NCI-H187 treated with DMSO at 0.1 percent for 48 hours (cell line): Measurements from ENCODE around the gene PRDM16.

Experiments used
- DNase-seq: peaks from one replicate; lab custom pipeline; 2025; lab: John Stamatoyannopoulos, UW

Gene PRDM16

DNA sequence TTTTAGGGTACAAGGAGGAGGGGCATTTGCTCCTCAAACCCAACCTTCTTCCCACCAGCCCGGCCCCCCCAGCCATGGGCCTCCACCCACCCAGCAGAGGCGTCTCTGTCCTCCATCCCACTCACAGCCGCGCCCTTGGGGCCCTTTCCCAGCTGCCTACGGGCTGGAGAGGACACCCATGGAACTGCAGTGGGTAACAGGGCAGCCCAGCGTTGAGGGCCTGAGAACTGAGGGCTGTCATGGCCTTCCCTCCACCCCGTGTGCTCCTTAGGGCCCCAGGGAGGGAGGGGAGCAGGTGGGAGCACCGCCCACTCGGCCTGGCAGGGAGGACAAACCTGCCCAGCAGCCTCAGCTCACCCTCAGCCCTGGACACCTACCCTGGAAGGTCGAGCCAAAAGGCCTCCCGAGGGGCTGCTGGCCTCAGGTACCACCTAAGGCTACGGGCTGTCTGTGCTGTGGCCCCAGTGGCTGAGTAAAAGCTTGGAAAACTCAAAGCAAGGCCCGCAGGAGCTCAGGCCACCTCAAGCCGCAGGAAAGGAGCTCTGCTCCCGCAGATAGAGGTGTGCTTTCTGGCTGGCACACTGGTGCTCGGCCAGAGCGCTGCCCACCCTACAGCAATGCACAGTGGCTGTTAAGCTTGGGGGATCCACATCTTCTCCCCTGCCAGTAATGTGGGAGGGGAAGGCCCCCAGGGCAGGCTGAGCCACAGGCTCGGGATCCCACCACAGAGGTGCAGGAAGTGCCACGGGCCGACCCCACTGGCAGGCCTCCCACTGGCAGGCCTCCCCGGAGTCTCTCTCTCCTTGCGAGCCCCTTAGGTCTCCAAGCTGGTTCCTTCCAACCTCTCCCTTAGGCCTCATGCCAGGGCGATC lies 383.2 kb downstream of the PRDM16 start:
- no peak for DNase-seq

DNA sequence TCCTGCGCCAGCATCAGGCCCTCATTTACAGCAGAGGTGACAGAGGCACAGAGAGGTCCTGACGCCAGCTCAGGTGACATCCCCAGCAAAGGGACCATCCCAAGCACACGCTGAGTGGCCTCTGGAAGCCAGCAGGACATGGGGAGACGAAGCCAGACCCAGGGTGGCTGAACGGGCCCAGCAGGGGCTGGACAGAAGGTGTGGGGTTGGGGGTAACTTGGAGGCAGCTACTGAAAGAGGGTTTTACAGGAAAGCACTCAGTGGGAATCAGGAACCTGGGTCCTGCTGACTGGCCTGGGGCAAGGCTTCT lies 383.8 kb downstream of the PRDM16 start:
- DNase-seq, result no peak

DNA sequence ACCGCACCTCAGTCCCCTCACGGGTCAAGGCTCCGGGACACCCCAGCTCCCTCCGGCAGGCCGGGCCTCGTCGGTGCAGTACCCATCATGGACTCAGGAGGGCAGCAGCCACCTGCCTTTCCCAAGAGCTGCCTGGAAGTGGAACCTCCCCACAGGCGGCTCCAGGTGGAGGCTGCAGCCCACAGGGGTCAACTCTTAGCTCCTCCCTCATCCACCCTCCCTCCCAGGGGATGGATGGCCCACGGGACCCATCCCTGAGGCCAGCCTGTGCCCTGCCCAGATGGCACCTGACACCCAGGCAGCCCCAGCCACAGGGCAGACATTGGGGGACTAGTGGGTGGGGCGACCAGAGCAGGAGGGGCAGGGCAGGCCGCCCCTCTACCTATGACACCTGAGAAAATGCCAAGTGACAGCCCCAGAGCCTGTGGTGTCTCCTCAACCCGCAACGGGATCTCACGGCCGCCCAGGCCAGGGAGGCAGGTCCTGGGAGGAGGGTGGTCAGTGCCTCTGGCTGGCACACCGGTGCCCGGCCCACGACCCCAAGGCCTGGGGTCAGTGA lies 384.3 kb downstream of the PRDM16 start:
- no peak for DNase-seq

- no peak for DNase-seq
These were observed 385.1 kb downstream of the PRDM16 start, which contains the start of gene ARHGEF16 for GRCh38 chr1:3453891-3454810. Gene ARHGEF16 (plus strand): TSS chr1:3454665. CDS start chr1:3463085, 8,420 bp downstream.

DNA sequence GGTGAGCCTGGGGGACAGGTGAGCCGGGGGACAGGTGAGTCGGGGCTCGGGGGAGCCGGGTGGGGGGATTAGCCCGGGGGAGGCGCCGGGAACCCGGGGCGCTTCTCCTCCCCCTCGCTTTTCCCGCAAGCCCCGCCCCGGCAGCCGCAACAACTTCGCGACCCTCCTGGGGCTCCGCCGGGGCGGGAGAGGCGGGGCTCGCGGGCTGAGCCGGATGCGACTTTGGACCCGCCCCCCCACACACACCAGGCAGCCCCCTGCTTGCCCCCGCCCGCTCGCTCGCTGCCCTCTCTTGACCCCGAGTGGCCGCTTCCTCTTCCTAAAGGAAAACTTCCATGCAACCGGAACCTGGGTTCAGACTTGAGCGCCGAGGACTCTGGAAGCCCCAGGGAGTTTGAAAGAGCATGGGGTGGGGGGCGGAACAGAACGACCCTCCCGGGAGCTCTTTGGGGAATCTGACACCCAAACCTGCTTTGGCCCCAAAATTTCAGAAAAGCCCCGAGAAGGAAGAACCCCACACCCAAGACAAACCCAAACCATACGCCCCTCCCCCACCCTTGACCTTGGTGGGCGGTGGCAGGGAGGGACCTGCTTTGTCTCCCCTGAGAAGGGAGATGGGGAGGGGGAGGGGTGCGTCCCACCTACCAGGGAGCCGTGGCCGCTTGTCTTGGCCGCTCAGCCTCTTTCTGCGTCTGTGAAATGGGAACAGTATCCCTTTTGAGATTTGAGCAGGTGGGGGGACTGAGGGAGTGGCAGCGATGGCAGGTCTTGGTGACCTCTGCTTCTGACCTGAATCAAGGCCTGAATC lies 386.0 kb downstream of the PRDM16 start:
- no peak for DNase-seq

- no peak for DNase-seq
These were observed 386.9 kb downstream of the PRDM16 start for GRCh38 chr1:3455670-3456448.

DNA sequence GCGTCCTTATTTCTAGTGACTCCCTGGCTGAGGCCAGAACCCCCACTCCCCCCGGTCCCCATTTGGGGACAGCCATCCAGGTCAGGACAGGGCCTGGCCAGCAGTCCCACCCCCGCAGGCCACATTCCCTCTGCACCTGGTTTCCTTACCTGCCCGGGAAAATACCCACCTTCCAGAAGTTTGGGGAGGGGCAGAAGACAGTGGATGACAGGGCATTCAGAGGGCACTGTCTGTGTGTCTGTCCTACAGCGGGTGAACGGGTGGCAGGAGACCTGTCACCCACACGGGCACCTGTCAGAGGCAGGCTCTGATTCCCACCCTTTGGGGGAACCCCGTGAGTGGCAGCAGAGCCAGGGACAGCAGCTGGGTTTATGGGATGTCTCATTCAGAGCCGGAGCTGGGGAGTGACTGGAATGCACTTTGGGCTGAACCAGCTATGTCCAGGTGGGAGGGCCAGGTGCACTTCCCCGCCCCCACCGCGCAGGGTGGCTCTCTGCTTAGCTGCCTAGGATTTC lies 387.5 kb downstream of the PRDM16 start:
- no peak for DNase-seq

DNA sequence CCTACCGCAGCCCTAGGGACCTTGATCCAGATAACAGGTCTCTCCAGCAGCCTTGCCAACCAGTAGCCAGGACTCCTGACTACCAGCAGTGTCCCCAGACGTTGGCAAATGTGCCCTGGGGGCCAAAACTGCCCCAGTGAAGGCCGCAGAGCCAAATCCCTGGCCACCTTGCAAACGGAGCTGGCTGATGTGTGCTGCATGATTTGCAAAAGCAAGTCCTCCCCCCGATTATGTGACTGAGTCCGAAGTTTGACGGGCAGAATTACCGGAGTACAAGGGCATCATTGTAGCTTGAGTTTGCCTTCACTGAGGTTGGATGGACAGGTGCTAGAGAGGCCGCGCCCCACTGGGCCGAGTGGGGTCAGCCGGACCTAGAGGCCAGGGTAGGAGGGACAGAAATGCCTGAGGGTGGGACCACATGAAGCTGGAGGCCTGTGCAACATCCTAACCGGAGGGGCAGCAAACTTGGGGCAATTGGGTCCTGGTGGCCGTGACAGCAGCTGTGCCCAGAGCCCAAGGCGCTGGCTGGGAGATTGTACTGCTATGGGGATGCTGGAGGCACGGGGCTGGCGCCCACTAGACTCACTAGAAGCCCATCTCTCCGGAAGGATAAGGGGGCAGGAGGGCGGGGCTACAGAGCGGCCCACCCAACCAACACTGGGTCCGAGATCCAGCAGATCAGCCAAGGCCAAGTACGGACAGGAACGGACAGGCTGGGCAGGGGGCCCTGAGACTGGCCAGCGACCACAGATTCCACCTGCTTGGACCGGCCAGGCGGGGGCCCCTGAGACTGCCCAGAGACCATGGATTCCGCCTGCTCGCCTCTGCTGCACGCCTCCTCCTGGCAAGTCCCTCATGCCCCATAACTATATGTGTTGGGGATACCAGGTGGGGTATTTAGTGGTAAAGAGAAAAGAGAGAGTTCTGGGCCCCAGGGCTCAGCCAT lies 388.2 kb downstream of the PRDM16 start:
- DNase-seq, result no peak

GRCh38 chr1:3457910-3458883 lies 389.2 kb downstream of the PRDM16 start:
- no peak for DNase-seq

GRCh38 chr1:3459051-3459908 lies 390.3 kb downstream of the PRDM16 start:
- no peak for DNase-seq

DNA sequence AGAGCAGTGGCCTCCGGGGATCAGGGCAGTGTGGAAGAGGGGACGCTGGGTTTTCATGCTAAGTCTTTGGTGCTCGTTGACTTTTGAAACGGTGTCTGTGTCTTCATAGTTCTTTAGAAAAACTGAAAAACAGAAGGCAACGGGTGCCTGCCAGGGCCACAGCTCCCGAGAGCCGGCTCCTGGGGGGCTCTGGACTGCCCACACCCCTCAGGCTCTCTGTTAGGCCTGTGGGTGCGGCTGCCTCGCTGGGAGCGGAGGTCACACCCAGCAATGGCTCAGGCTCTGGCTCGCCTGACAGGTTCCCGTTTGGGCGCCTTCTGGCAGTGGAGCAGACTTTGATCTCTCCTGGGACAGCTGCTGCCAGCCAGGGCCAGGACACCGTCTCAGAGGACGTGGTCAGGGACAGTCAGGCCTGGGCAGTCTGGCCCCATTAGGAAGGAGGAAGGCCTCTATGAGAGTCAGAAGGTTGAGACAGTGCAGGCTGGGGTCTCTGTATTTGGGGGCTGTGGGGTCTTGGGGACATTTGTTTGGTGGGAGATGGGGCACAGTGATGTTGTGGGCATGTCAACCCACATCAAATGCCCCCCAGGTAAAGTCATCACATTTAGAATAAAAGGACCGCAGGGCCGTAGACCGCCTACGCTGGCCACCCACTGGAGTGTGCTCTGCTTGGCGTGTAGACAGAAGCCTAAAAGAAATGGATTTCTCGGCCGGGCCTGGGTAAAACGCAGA lies 391.1 kb downstream of the PRDM16 start:
- no peak for DNase-seq

DNA sequence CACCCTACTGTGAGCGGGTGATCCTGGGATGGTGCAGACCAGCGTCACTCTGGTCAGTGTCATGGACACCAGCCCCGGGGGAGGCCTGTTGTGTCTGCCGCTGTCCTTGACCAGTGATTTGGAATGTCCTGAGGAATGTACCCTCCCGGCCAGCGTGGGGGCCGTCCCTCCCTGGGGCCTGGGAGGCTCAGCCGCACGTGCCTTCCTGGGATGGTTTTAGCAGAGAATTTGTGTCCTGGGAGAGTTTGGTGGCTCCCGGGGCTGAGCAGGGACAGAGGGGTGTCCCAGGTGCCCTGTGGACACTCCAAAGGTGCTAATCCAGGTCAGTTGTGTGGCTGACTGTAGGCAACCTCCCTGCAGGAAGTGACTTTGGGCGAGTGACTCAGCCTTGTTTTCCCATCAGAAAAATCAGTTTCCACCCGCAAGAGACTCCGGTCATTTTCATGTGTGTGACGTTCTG lies 391.7 kb downstream of the PRDM16 start:
- no peak for DNase-seq

DNA sequence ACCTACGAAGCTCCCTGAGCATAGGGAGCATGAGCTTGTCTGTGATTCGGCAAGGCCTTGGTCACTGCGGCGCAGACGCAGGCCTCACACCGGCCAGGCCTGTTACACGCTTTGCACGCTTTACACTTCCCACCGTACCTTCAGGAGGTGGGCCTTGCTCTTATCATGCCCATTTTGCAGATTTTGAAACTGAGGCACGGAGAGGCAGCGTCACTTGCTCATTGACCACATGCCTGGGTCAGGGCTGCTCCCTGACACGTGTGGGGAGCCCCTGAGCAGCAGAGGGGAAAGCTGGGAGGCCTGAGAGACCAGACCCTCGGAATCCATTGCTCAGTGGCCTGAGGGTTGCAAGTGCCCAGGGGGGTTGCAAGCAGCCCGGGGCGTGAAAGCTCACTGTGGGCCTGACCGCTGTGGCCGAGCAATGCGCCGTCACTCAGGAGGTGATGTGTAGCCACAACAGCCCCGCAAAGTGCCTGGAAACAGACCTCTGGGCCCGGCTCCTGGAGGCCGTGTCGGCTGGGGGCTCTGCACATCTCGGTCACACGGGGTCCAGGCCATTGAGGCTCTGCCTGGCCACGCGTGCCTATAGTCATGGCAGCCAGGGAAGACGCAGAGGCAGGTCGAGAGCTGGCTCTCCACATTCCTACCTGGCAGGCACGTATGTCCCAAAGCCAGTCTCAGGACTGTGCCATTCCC lies 392.4 kb downstream of the PRDM16 start:
- no peak for DNase-seq

DNA sequence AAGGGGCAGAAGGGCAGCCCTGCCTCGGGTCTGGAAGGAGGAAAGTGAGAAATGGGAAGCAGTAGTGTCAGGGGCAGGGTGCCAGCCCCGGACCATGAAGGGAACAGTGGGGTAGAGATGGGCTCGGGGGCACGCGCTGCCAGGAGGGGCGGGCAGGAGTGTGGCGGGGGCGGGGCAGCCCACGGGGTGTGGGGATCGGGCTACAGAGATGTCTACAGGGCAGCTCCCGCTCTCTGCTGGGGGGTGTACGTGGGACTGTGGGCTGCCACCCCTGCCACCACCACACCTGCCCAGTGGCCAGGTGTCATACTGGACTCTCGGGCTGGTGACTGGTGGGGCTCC lies 392.9 kb downstream of the PRDM16 start:
- no peak for DNase-seq

- no peak for DNase-seq
These were observed 393.5 kb downstream of the PRDM16 start for GRCh38 chr1:3462356-3463012.

GRCh38 chr1:3463013-3463385 lies 394.0 kb downstream of the PRDM16 start:
- DNase-seq, result no peak
